ENCODE data around the gene NRIP3. TPM values are rescaled to one million over a fixed set of nuclear protein-coding genes. Genes with fewer than 3 reads are reported as not detected.

NRIP3 gene
- total and polyA plus RNA-seq, 2 of the 13 experiments (the other 11 are each of a cell fraction or from before 2014, with no cell fraction given): 0.04 to 0.07 TPM

DNA sequence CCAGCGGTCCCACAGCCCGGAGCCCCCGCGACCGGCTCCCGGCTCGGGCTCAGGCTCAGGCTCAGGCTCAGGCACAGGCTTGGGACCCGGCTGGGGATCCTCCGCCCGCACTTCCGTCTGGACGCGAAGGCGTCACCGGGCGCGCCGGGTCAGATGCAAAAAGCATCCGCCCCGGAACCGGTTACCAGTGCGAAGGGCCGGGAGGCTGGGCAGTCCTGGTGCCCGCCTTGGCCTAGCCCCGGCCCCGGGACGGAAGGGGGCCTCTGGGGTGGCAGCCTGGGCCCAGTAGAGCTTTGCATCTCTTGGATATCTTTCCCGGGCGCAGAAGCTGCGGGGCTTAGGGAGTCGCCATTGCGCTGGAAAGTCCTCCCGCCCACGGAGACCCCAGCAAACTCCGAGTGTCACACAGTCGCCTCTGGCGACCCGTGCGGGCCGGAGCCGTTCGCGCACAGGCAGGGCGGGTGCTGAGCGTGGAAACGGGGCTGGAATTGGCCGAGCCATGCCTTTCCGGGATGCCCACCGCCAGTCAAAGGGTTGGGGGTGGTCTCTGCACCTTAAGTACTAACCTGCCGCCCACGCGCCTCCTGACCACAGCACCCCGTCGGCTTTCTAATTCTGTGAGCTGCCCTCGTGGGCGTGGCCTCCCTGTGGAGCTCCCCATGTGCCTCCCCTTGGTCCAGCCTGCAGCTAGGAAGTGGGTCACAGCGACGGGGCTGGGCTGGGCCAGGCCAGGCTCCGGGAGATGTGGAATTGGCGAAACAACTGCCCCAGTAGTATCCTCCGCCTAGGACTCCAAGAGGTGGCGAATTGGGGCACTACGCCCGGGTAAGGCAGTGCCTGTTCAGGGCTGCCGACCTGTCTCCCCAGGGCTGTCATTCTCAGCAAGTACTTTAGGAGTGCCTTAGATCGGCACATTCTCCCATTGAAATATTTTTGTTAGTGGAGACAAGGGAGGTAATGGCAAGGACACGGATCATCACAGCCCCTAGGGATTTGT, 39.2 kb downstream of the NRIP3 start, which contains the start of gene TMEM9B (continued):
- TF ChIP-seq PRMT3 (CRISPR knock-in tag; IDR thresholded peaks at IDR 0.05; ENCODE audit: borderline replicate concordance, low read depth): no peak
- TF ChIP-seq NFIB (CRISPR knock-in tag; IDR thresholded peaks at IDR 0.05; ENCODE audit: borderline replicate concordance): no peak
- 0 out of 2 replicates have a peak, but pooled peaks have one; percentile 11 for TF ChIP-seq FOSL2 (CRISPR knock-in tag; IDR thresholded peaks at IDR 0.05)
- TF ChIP-seq ZNF567 (CRISPR knock-in tag; IDR thresholded peaks at IDR 0.05; ENCODE audit: borderline replicate concordance): no peak
- peak; percentile 16; the same call in 1 of the 2 replicates for TF ChIP-seq SMAD3 (CRISPR knock-in tag; IDR thresholded peaks at IDR 0.05)
- TF ChIP-seq CREB1 (IDR thresholded peaks at IDR 0.05): peak; percentile 86
- peak; percentile 95 for TF ChIP-seq CREB1 (CRISPR knock-in tag; IDR thresholded peaks at IDR 0.05)
- TF ChIP-seq, protein P1, sequence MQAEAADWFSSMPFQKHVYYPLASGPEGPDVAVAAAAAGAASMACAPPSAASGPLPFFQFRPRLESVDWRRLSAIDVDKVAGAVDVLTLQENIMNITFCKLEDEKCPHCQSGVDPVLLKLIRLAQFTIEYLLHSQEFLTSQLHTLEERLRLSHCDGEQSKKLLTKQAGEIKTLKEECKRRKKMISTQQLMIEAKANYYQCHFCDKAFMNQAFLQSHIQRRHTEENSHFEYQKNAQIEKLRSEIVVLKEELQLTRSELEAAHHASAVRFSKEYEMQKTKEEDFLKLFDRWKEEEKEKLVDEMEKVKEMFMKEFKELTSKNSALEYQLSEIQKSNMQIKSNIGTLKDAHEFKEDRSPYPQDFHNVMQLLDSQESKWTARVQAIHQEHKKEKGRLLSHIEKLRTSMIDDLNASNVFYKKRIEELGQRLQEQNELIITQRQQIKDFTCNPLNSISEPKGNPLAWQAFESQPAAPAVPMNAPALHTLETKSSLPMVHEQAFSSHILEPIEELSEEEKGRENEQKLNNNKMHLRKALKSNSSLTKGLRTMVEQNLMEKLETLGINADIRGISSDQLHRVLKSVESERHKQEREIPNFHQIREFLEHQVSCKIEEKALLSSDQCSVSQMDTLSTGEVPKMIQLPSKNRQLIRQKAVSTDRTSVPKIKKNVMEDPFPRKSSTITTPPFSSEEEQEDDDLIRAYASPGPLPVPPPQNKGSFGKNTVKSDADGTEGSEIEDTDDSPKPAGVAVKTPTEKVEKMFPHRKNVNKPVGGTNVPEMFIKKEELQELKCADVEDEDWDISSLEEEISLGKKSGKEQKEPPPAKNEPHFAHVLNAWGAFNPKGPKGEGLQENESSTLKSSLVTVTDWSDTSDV (CRISPR knock-in tag; IDR thresholded peaks at IDR 0.05): no peak
- TF ChIP-seq ZNF552 (CRISPR knock-in tag; IDR thresholded peaks at IDR 0.05; ENCODE audit: borderline replicate concordance): 0 out of 2 replicates have a peak, but pooled peaks have one; percentile 55
- TF ChIP-seq ZNF124 (CRISPR knock-in tag; IDR thresholded peaks at IDR 0.05): peak; percentile 58; the same call in 1 of the 2 replicates
- TF ChIP-seq, protein P2, sequence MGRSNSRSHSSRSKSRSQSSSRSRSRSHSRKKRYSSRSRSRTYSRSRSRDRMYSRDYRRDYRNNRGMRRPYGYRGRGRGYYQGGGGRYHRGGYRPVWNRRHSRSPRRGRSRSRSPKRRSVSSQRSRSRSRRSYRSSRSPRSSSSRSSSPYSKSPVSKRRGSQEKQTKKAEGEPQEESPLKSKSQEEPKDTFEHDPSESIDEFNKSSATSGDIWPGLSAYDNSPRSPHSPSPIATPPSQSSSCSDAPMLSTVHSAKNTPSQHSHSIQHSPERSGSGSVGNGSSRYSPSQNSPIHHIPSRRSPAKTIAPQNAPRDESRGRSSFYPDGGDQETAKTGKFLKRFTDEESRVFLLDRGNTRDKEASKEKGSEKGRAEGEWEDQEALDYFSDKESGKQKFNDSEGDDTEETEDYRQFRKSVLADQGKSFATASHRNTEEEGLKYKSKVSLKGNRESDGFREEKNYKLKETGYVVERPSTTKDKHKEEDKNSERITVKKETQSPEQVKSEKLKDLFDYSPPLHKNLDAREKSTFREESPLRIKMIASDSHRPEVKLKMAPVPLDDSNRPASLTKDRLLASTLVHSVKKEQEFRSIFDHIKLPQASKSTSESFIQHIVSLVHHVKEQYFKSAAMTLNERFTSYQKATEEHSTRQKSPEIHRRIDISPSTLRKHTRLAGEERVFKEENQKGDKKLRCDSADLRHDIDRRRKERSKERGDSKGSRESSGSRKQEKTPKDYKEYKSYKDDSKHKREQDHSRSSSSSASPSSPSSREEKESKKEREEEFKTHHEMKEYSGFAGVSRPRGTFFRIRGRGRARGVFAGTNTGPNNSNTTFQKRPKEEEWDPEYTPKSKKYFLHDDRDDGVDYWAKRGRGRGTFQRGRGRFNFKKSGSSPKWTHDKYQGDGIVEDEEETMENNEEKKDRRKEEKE (IDR thresholded peaks at IDR 0.05): no peak
- TF ChIP-seq IRX3 (CRISPR knock-in tag; IDR thresholded peaks at IDR 0.05; ENCODE audit: borderline replicate concordance, low read depth): no peak
- peak; percentile 43 for TF ChIP-seq ZNF263 (CRISPR knock-in tag; IDR thresholded peaks at IDR 0.05)
- TF ChIP-seq, protein P3, sequence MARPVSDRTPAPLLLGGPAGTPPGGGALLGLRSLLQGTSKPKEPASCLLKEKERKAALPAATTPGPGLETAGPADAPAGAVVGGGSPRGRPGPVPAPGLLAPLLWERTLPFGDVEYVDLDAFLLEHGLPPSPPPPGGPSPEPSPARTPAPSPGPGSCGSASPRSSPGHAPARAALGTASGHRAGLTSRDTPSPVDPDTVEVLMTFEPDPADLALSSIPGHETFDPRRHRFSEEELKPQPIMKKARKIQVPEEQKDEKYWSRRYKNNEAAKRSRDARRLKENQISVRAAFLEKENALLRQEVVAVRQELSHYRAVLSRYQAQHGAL (CRISPR knock-in tag; IDR thresholded peaks at IDR 0.05; ENCODE audit: not compliant biosample characterization): peak; percentile 59
- no peak for TF ChIP-seq TCF12 (IDR thresholded peaks at IDR 0.05)
- TF ChIP-seq TCF12 (CRISPR knock-in tag; IDR thresholded peaks at IDR 0.05): 0 out of 2 replicates have a peak, but pooled peaks have one; percentile 11
- TF ChIP-seq RELA (CRISPR knock-in tag; IDR thresholded peaks at IDR 0.05): no peak; the same call in 1 of the 2 replicates
- TF ChIP-seq RFX5 (IDR thresholded peaks at IDR 0.05; ENCODE audit: low read depth, low read length): no peak
